ENCODE data around the gene EGFR.

- TF ChIP-seq POLR2A (IDR thresholded peaks at IDR 0.05): no peak
- TF ChIP-seq, protein P1, sequence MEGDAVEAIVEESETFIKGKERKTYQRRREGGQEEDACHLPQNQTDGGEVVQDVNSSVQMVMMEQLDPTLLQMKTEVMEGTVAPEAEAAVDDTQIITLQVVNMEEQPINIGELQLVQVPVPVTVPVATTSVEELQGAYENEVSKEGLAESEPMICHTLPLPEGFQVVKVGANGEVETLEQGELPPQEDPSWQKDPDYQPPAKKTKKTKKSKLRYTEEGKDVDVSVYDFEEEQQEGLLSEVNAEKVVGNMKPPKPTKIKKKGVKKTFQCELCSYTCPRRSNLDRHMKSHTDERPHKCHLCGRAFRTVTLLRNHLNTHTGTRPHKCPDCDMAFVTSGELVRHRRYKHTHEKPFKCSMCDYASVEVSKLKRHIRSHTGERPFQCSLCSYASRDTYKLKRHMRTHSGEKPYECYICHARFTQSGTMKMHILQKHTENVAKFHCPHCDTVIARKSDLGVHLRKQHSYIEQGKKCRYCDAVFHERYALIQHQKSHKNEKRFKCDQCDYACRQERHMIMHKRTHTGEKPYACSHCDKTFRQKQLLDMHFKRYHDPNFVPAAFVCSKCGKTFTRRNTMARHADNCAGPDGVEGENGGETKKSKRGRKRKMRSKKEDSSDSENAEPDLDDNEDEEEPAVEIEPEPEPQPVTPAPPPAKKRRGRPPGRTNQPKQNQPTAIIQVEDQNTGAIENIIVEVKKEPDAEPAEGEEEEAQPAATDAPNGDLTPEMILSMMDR (IDR thresholded peaks at IDR 0.05): no peak
Observed at GRCh38 chr7:55188590-55189138, 169.8 kb downstream of the EGFR start.

Measured in adrenal gland (tissue), 5 donors.